Smooth muscle cell (in vitro differentiated cells): ENCODE results near the gene TBC1D22A. TPM values are rescaled to one million over a fixed set of nuclear protein-coding genes. Genes with fewer than 3 reads are reported as not detected.

Source experiments
- DNase-seq: peaks from one replicate; lab custom pipeline; 2025; ENCODE audit not compliant: unreplicated experiment; lab: John Stamatoyannopoulos, UW
- H2AFZ ChIP-seq: fragments of 200-600 bp; sonication (generic); 2 replicates; pipeline ENCODE4 v1.6.0; 2016; ENCODE audit warnings: antibody characterized with exemption, low read depth, mild to moderate bottlenecking
- H3F3A ChIP-seq: fragments of 200-600 bp; sonication (generic); 2 replicates; pipeline ENCODE4 v1.6.0; 2017; ENCODE audit warnings: antibody characterized with exemption, low read depth
- H3K27ac ChIP-seq: fragments of 200-600 bp; sonication (generic); 2 replicates; pipeline ENCODE4 v1.5.1; 2016; ENCODE audit warnings: low read depth, mild to moderate bottlenecking
- H3K27me3 ChIP-seq: fragments of 200-600 bp; sonication (generic); 2 replicates; pipeline ENCODE4 v1.6.1; 2016; ENCODE audit warnings: low read depth, mild to moderate bottlenecking
- H3K36me3 ChIP-seq: fragments of 200-600 bp; sonication (generic); 2 replicates; pipeline ENCODE4 v1.5.1; 2016; ENCODE audit warnings: low read depth
- H3K4me1 ChIP-seq: fragments of 200-600 bp; sonication (generic); 2 replicates; pipeline ENCODE4 v1.5.1; 2016; ENCODE audit warnings: low read depth
- H3K4me2 ChIP-seq: fragments of 200-600 bp; sonication (generic); 2 replicates; pipeline ENCODE4 v1.6.0; 2016; ENCODE audit warnings: mild to moderate bottlenecking
- H3K4me3 ChIP-seq: fragments of 200-600 bp; sonication (generic); 2 replicates; pipeline ENCODE4 v1.5.1; 2016; ENCODE audit warnings: mild to moderate bottlenecking
- H3K79me2 ChIP-seq: fragments of 200-600 bp; sonication (generic); 2 replicates; pipeline ENCODE4 v1.6.0; 2016; ENCODE audit warnings: low read depth, mild to moderate bottlenecking
- H3K9ac ChIP-seq: fragments of 200-600 bp; sonication (generic); 2 replicates; pipeline ENCODE4 v1.6.0; 2016; ENCODE audit warnings: low read depth
- H3K9me3 ChIP-seq: fragments of 200-600 bp; sonication (generic); replicated peaks from 2 replicates; pipeline ENCODE4 v1.5.1; 2016; ENCODE audit warnings: low read depth
- H4K20me1 ChIP-seq: fragments of 200-600 bp; sonication (generic); 2 replicates; pipeline ENCODE4 v1.6.0; 2016; ENCODE audit warnings: low read depth
- CTCF ChIP-seq: fragments of 200-600 bp; sonication (generic); IDR thresholded peaks from 2 replicates; pipeline ENCODE4 v1.5.1; 2017; ENCODE audit warnings: borderline replicate concordance, mild to moderate bottlenecking, antibody characterized with exemption; ENCODE audit not compliant: insufficient read depth, poor library complexity, severe bottlenecking
- WGBS: methylation state at CpG from one replicate; pipeline ENCODE4 v1.1.7; 2016; ENCODE audit warnings: low lambda C conversion rate; 5-methylcytosine and 5-hydroxymethylcytosine counted together
- polyA plus RNA-seq: library from polyadenylated mRNA; unstranded; fragments of >200 nt; fragmentation: Nextera tagmentation; extraction: Ambion mirVana; gene quantifications from 2 replicates; pipeline ENCODE4 v1.2.1, GENCODE V29; 2016
- total RNA-seq: library from RNA; depleted of rRNA; stranded (reverse); fragments of >200 nt; gene quantifications from 2 replicates; pipeline ENCODE4 v1.2.3, GENCODE V29; 2014

The TBC1D22A gene
- total and polyA plus RNA-seq, 2 experiments from 2014 or later, result 12.5 to 14.4 TPM

GRCh38 chr22:46897246-46897623, 134.8 kb downstream of the TBC1D22A start:
- no peaks in the 10 kb centered on the region for H3K9me3 ChIP-seq
- no peaks in the 10 kb centered on the region for H3F3A ChIP-seq
- DNase-seq, result no peak
- no peaks in the 10 kb centered on the region for H3K79me2 ChIP-seq
- H3K4me1 ChIP-seq, result no peaks in the 10 kb centered on the region
- H3K27ac ChIP-seq, result no peak overlapping the region
- H2AFZ ChIP-seq, result no peak overlapping the region
- peaks cover 53% of the 10 kb centered on the region for H4K20me1 ChIP-seq
- H3K36me3 ChIP-seq, result peaks cover 4% of the 10 kb centered on the region
- WGBS, result 96% methylated on average over 4 of the region's 4 CpGs
- H3K4me2 ChIP-seq, result no peak overlapping the region
- no peak overlapping the region for H3K4me3 ChIP-seq
- H3K9ac ChIP-seq, result no peak overlapping the region
- H3K27me3 ChIP-seq, result no peaks in the 10 kb centered on the region
- no peak for TF ChIP-seq CTCF

- no peaks in the 10 kb centered on the region for H3K4me1 ChIP-seq
- WGBS, result 95% methylated on average over 5 of the region's 5 CpGs
- no peak for DNase-seq
- peaks cover 4% of the 10 kb centered on the region for H3K36me3 ChIP-seq
- H3K79me2 ChIP-seq, result no peaks in the 10 kb centered on the region
- H3K9me3 ChIP-seq, result no peaks in the 10 kb centered on the region
- H4K20me1 ChIP-seq, result peaks cover 61% of the 10 kb centered on the region
- H2AFZ ChIP-seq, result no peak overlapping the region
- H3K9ac ChIP-seq, result no peak overlapping the region
- H3F3A ChIP-seq, result no peaks in the 10 kb centered on the region
- no peak for TF ChIP-seq CTCF
- H3K4me2 ChIP-seq, result no peak overlapping the region
- H3K27ac ChIP-seq, result no peak overlapping the region
- H3K4me3 ChIP-seq, result no peak overlapping the region
- no peaks in the 10 kb centered on the region for H3K27me3 ChIP-seq
Observed at GRCh38 chr22:46900549-46900948, 138.1 kb downstream of the TBC1D22A start.

- Histone ChIP-seq H4K20me1 (peaks cover 59% of the 10 kb centered on the region), H3K4me3 (no peak overlapping the region), H3K9ac (no peak overlapping the region), H3K79me2 (no peaks in the 10 kb centered on the region), H3K36me3 (no peaks in the 10 kb centered on the region), H3K27ac (no peak overlapping the region), H3K4me2 (no peak overlapping the region), H2AFZ (no peak overlapping the region), H3K9me3 (no peaks in the 10 kb centered on the region), H3F3A (no peaks in the 10 kb centered on the region), H3K4me1 (no peaks in the 10 kb centered on the region), H3K27me3 (no peaks in the 10 kb centered on the region)
- no peak for TF ChIP-seq CTCF
- WGBS, result 62% methylated on average over 14 of the region's 14 CpGs
- DNase-seq, result no peak
Observed at GRCh38 chr22:46902436-46902835, 140.0 kb downstream of the TBC1D22A start.
